ENCODE measurements around the gene NOL6.
"Not testable (repeated sequence)": the region's sequence is repeated elsewhere in the genome, so short reads cannot be mapped to it uniquely, and the experiment has no call there.

NOL6 gene

GRCh38 chr9:33473643-33474352 is at the start of gene NOL6:
Gene NOL6 (minus strand): TSS chr9:33473924. CDS start chr9:33473842, 82 bp downstream.
- peak; percentile 96 for DNase-seq (ENCODE audit: low spot score)

- not testable (repeated sequence) for DNase-seq (ENCODE audit: low spot score)
Observed at GRCh38 chr9:33521861-33522260, 48.1 kb upstream of the NOL6 start.

- DNase-seq (ENCODE audit: low spot score) = not testable (repeated sequence)
Observed at GRCh38 chr9:33517934-33518577, 44.3 kb upstream of the NOL6 start.

- no peak for DNase-seq (ENCODE audit: low spot score)
Observed at GRCh38 chr9:33517373-33517772, 43.6 kb upstream of the NOL6 start.

- DNase-seq (ENCODE audit: low spot score) = not testable (repeated sequence)
Observed at GRCh38 chr9:33516397-33516796, 42.7 kb upstream of the NOL6 start.

GRCh38 chr9:33515342-33515995 is 41.7 kb upstream of the NOL6 start:
- DNase-seq (ENCODE audit: low spot score) = not testable (repeated sequence)

GRCh38 chr9:33512535-33512934 is 38.8 kb upstream of the NOL6 start:
- DNase-seq (ENCODE audit: low spot score) = not testable (repeated sequence)

GRCh38 chr9:33511184-33511517 is 37.4 kb upstream of the NOL6 start:
- DNase-seq (ENCODE audit: low spot score) = not testable (repeated sequence)

- DNase-seq (ENCODE audit: low spot score) = peak; percentile 75
Observed at GRCh38 chr9:33510262-33511183, 36.8 kb upstream of the NOL6 start.

- no peak for DNase-seq (ENCODE audit: low spot score)
Observed at GRCh38 chr9:33506626-33507370, 33.1 kb upstream of the NOL6 start.

- DNase-seq (ENCODE audit: low spot score) = no peak
Observed at GRCh38 chr9:33498387-33498786, 24.7 kb upstream of the NOL6 start.

- not testable (repeated sequence) for DNase-seq (ENCODE audit: low spot score)
Observed at GRCh38 chr9:33493819-33494218, 20.1 kb upstream of the NOL6 start.

GRCh38 chr9:33489066-33489465 is 15.3 kb upstream of the NOL6 start:
- no peak for DNase-seq (ENCODE audit: low spot score)

GRCh38 chr9:33485312-33485711 is 11.6 kb upstream of the NOL6 start:
- not testable (repeated sequence) for DNase-seq (ENCODE audit: low spot score)

GRCh38 chr9:33480976-33481375 is 7.3 kb upstream of the NOL6 start:
- DNase-seq (ENCODE audit: low spot score) = no peak

GRCh38 chr9:33480106-33480505 is 6.4 kb upstream of the NOL6 start:
- DNase-seq (ENCODE audit: low spot score) = no peak

- DNase-seq (ENCODE audit: low spot score) = no peak
Observed at GRCh38 chr9:33476503-33476902, 2.8 kb upstream of the NOL6 start.

GRCh38 chr9:33475357-33475756 is 1.6 kb upstream of the NOL6 start:
- DNase-seq (ENCODE audit: low spot score) = no peak

- DNase-seq (ENCODE audit: low spot score) = no peak
Observed at GRCh38 chr9:33472881-33473615, 676 bp downstream of the NOL6 start.

- no peak for DNase-seq (ENCODE audit: low spot score)
Observed at GRCh38 chr9:33472171-33472880, 1.4 kb downstream of the NOL6 start.

All from ecto neural progenitor cell (in vitro differentiated cells).